GM12892 (cell line): ENCODE data around the gene CD58.

ENCODE experiments used
- DNase-seq: peaks from one replicate; pipeline ENCODE4 v3.0.0; 2011; ENCODE audit not compliant: insufficient read length
- FAIRE-seq: peaks from 2 replicates; lab custom pipeline; 2011; peaks lifted over from hg19 to GRCh38; lab: Jason Lieb, UNC
- POLR2A ChIP-seq: IDR thresholded peaks from 2 replicates; pipeline ENCODE4 v1.6.1; 2011; ENCODE audit warnings: low read depth, low read length, control low read depth
- POLR2AphosphoS5 ChIP-seq: IDR thresholded peaks from 2 replicates; pipeline ENCODE4 v1.6.1; 2011; ENCODE audit warnings: low read depth, low read length, control low read depth
- TAF1 ChIP-seq: IDR thresholded peaks from 2 replicates; pipeline ENCODE4 v1.6.1; 2011; ENCODE audit warnings: low read depth, mild to moderate bottlenecking, control low read depth, low read length, borderline replicate concordance

The CD58 gene

GRCh38 chr1:116533429-116533820 is 37.4 kb downstream of the CD58 start:
- FAIRE-seq (no peak), DNase-seq (no peak)
- TF ChIP-seq POLR2AphosphoS5 = 0 out of 2 replicates have a peak, but pooled peaks have one; percentile 15
- no peak for TF ChIP-seq TAF1
- TF ChIP-seq POLR2A = no peak

- FAIRE-seq (no peak), DNase-seq (no peak)
- peak; percentile 62 for TF ChIP-seq POLR2A
- no peak for TF ChIP-seq TAF1
- peak; percentile 57 for TF ChIP-seq POLR2AphosphoS5
Observed at GRCh38 chr1:116532671-116533428, 38.0 kb downstream of the CD58 start.

GRCh38 chr1:116531917-116532316 is 38.9 kb downstream of the CD58 start:
- TF ChIP-seq TAF1 (no peak), POLR2AphosphoS5 (peak; percentile 51), POLR2A (peak; percentile 62)
- no peak for FAIRE-seq

DNA sequence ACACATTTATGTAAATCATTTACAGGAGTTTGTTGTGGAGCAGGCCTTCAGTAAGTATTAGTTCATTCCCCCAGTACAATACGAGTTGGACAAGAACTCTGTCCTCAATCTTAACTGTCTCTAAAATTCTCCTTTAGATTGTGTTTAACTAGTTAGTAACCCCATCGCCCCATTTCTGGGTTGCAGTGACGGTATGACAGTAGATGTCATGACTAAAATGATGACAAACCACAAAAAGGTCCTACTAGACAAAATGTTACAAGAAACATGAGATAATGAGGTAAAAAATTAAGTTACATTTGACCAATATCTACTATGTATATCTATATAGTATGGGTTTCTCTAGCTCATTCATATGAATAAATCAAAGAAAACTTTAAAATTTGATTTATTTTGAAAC is 41.1 kb downstream of the CD58 start:
- TF ChIP-seq POLR2A (no peak), POLR2AphosphoS5 (no peak), TAF1 (no peak)
- FAIRE-seq = no peak
- DNase-seq = no peak

More at GRCh38 chr1:116531917-116532316, 38.9 kb downstream of the CD58 start:
- DNase-seq = no peak

DNA sequence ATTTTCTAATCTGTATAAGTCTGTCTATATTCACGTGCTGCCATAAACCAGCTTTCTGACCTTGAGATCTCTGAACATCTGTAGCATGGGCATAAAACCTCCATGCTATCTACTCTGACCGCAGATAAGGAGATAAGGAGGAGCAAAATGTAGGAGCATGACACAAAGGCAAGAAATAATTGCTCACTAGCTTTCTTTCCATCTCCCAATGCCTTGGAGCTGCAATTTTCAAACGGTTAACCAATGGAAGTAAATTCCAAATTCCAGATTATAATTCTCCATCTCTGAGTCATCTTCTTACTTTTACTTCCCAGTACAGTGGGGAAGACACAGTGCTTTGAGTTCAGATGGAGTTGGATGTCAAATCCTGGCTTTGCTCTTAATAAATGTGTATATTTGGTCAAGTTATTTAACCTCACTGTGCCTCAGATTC is 41.6 kb downstream of the CD58 start:
- no peak for DNase-seq
- FAIRE-seq = no peak
- TF ChIP-seq POLR2AphosphoS5 = peak; percentile 54; the same call in 1 of the 2 replicates
- peak; percentile 43; the same call in 1 of the 2 replicates for TF ChIP-seq POLR2A
- TF ChIP-seq TAF1 = no peak

- TF ChIP-seq TAF1 (no peak), POLR2A (peak; percentile 56), POLR2AphosphoS5 (peak; percentile 60)
- no peak for DNase-seq
- FAIRE-seq = no peak
Observed at GRCh38 chr1:116528329-116529083, 42.3 kb downstream of the CD58 start.

- DNase-seq (no peak), FAIRE-seq (no peak)
- TF ChIP-seq POLR2AphosphoS5 (no peak), POLR2A (peak; percentile 48; the same call in 1 of the 2 replicates)
Observed at GRCh38 chr1:116525440-116525839, 45.4 kb downstream of the CD58 start.

GRCh38 chr1:116521186-116521585 is 49.6 kb downstream of the CD58 start:
- DNase-seq (no peak), FAIRE-seq (no peak)
- no peak; the same call in 1 of the 2 replicates for TF ChIP-seq POLR2A
- 0 out of 2 replicates have a peak, but pooled peaks have one; percentile 37 for TF ChIP-seq POLR2AphosphoS5

GRCh38 chr1:116518400-116518799 is 52.4 kb downstream of the CD58 start:
- no peak for TF ChIP-seq POLR2AphosphoS5
- TF ChIP-seq POLR2A = no peak
- no peak for TF ChIP-seq TAF1
- FAIRE-seq (no peak), DNase-seq (no peak)

GRCh38 chr1:116516631-116517030 is 54.2 kb downstream of the CD58 start:
- no peak for TF ChIP-seq POLR2AphosphoS5
- TF ChIP-seq POLR2A = no peak; the same call in 1 of the 2 replicates
- TF ChIP-seq TAF1 = no peak
- FAIRE-seq (no peak), DNase-seq (no peak)

- TF ChIP-seq POLR2A (no peak), TAF1 (no peak), POLR2AphosphoS5 (no peak; the same call in 1 of the 2 replicates)
- DNase-seq (no peak), FAIRE-seq (no peak)
Observed at GRCh38 chr1:116515702-116516101, 55.1 kb downstream of the CD58 start.
